ENCODE data around the gene DLL1.

DNA sequence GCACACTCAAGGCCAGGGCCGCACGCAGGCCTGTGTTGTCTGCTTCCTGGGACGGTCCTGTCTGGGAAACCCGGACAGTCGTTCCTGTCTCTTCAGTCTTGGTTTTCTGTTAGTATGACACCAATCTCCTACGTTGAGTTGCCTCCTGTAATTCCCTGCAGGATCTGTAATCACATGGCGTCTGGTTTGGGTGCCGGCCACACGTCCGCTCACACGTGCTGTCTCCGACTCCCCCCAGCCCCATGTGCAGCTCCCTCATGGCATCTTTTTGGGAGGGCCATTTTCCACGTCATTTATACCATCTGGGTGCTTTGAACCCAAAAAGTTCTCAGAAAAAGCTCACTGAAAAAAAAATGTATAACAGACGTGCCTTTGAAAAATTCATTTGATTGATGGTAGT, 23.2 kb downstream of the DLL1 start:
- TF ChIP-seq BHLHE40 (IDR thresholded peaks at IDR 0.05; ENCODE audit: low read length), result no peak
- TF ChIP-seq, protein P1, sequence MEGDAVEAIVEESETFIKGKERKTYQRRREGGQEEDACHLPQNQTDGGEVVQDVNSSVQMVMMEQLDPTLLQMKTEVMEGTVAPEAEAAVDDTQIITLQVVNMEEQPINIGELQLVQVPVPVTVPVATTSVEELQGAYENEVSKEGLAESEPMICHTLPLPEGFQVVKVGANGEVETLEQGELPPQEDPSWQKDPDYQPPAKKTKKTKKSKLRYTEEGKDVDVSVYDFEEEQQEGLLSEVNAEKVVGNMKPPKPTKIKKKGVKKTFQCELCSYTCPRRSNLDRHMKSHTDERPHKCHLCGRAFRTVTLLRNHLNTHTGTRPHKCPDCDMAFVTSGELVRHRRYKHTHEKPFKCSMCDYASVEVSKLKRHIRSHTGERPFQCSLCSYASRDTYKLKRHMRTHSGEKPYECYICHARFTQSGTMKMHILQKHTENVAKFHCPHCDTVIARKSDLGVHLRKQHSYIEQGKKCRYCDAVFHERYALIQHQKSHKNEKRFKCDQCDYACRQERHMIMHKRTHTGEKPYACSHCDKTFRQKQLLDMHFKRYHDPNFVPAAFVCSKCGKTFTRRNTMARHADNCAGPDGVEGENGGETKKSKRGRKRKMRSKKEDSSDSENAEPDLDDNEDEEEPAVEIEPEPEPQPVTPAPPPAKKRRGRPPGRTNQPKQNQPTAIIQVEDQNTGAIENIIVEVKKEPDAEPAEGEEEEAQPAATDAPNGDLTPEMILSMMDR (IDR thresholded peaks at IDR 0.05 in 2 of 3, conservative IDR thresholded peaks at IDR 0.05 in 1 of 3; ENCODE audit: insufficient read depth in 2 of 3, low read depth in 1 of 3, low read length in 3 of 3), result no peak
- TF ChIP-seq, protein P2, sequence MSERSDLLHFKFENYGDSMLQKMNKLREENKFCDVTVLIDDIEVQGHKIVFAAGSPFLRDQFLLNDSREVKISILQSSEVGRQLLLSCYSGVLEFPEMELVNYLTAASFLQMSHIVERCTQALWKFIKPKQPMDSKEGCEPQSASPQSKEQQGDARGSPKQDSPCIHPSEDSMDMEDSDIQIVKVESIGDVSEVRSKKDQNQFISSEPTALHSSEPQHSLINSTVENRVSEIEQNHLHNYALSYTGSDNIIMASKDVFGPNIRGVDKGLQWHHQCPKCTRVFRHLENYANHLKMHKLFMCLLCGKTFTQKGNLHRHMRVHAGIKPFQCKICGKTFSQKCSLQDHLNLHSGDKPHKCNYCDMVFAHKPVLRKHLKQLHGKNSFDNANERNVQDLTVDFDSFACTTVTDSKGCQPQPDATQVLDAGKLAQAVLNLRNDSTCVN (CRISPR knock-in tag; IDR thresholded peaks at IDR 0.05), result no peak
- no peak for TF ChIP-seq ESRRA (IDR thresholded peaks at IDR 0.05; ENCODE audit: borderline replicate concordance, low read depth)
- TF ChIP-seq CHD2 (IDR thresholded peaks at IDR 0.05; ENCODE audit: low read depth, low read length), result no peak
- no peak for TF ChIP-seq MXI1 (IDR thresholded peaks at IDR 0.05; ENCODE audit: low read depth, low read length)
- no peak for TF ChIP-seq RCOR1 (IDR thresholded peaks at IDR 0.05; ENCODE audit: borderline replicate concordance in 1 of 2, low read depth in 2 of 2, low read length in 2 of 2)
- no peak for TF ChIP-seq PHF20 (IDR thresholded peaks at IDR 0.05; ENCODE audit: partially characterized antibody)
- no peak for TF ChIP-seq HMG20B (CRISPR knock-in tag; IDR thresholded peaks at IDR 0.05)
- TF ChIP-seq, protein P3, sequence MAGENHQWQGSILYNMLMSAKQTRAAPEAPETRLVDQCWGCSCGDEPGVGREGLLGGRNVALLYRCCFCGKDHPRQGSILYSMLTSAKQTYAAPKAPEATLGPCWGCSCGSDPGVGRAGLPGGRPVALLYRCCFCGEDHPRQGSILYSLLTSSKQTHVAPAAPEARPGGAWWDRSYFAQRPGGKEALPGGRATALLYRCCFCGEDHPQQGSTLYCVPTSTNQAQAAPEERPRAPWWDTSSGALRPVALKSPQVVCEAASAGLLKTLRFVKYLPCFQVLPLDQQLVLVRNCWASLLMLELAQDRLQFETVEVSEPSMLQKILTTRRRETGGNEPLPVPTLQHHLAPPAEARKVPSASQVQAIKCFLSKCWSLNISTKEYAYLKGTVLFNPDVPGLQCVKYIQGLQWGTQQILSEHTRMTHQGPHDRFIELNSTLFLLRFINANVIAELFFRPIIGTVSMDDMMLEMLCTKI (IDR thresholded peaks at IDR 0.05; ENCODE audit: partially characterized antibody), result no peak
- no peak for TF ChIP-seq RBBP5 (IDR thresholded peaks at IDR 0.05; ENCODE audit: borderline replicate concordance, insufficient read depth, low read length, poor library complexity, severe bottlenecking)
- no peak for TF ChIP-seq ZNF197 (CRISPR knock-in tag; IDR thresholded peaks at IDR 0.05; ENCODE audit: low read depth)
